ENCODE data around the gene C6orf47.

Gene C6orf47

GRCh38 chr6:31636698-31637596 lies 23.6 kb downstream of the C6orf47 start:
- no peak for DNase-seq (ENCODE audit: low read depth)

GRCh38 chr6:31634969-31635575 lies 25.5 kb downstream of the C6orf47 start:
- DNase-seq (ENCODE audit: low read depth) = no peak

- no peak for DNase-seq (ENCODE audit: low read depth)
These were observed 26.4 kb downstream of the C6orf47 start for GRCh38 chr6:31634131-31634530.

- DNase-seq (ENCODE audit: low read depth) = no peak
These were observed 27.1 kb downstream of the C6orf47 start for GRCh38 chr6:31633447-31633846.

- DNase-seq (ENCODE audit: low read depth) = no peak
These were observed 28.2 kb downstream of the C6orf47 start for GRCh38 chr6:31632279-31632946.

GRCh38 chr6:31631681-31632278 lies 28.8 kb downstream of the C6orf47 start:
- DNase-seq (ENCODE audit: low read depth) = no peak

- DNase-seq (ENCODE audit: low read depth) = no peak
These were observed 29.4 kb downstream of the C6orf47 start for GRCh38 chr6:31631209-31631608.

- DNase-seq (ENCODE audit: low read depth) = no peak
These were observed 30.2 kb downstream of the C6orf47 start for GRCh38 chr6:31630177-31630934.

- no peak for DNase-seq (ENCODE audit: low read depth)
These were observed 31.6 kb downstream of the C6orf47 start for GRCh38 chr6:31629014-31629413.

- DNase-seq (ENCODE audit: low read depth) = no peak
These were observed 32.8 kb downstream of the C6orf47 start for GRCh38 chr6:31627690-31628287.

- no peak for DNase-seq (ENCODE audit: low read depth)
These were observed 33.6 kb downstream of the C6orf47 start for GRCh38 chr6:31626952-31627351.

- no peak for DNase-seq (ENCODE audit: low read depth)
These were observed 36.5 kb downstream of the C6orf47 start for GRCh38 chr6:31624070-31624469.

- DNase-seq (ENCODE audit: low read depth) = peak; percentile 15
These were observed 37.9 kb downstream of the C6orf47 start for GRCh38 chr6:31622684-31623091.

GRCh38 chr6:31621991-31622390 lies 38.6 kb downstream of the C6orf47 start:
- no peak for DNase-seq (ENCODE audit: low read depth)

- DNase-seq (ENCODE audit: low read depth) = no peak
These were observed 39.1 kb downstream of the C6orf47 start for GRCh38 chr6:31621320-31621939.

GRCh38 chr6:31620586-31621319 lies 39.8 kb downstream of the C6orf47 start, which contains the start of gene PRRC2A:
Gene PRRC2A, plus strand, starts transcription at chr6:31620715. Its CDS starts 2,075 bp downstream, at chr6:31622790.
- no peak for DNase-seq (ENCODE audit: low read depth)

- peak; percentile 99 for DNase-seq (ENCODE audit: low read depth)
These were observed 40.6 kb downstream of the C6orf47 start for GRCh38 chr6:31619805-31620585.

GRCh38 chr6:31617010-31617409 lies 43.6 kb downstream of the C6orf47 start:
- DNase-seq (ENCODE audit: low read depth) = no peak

GRCh38 chr6:31615748-31616147 lies 44.8 kb downstream of the C6orf47 start:
- no peak for DNase-seq (ENCODE audit: low read depth)
